Loucy (cell line): ENCODE measurements around the gene ZNF548.

ENCODE experiments used
- H2AFZ ChIP-seq: fragments of 200-600 bp; sonication (generic); 2 replicates; pipeline ENCODE4 v1.6.0; 2016; ENCODE audit warnings: antibody characterized with exemption, mild to moderate bottlenecking, low read length, moderate library complexity
- H3F3A ChIP-seq: fragments of 200-600 bp; 2 replicates; pipeline ENCODE4 v1.6.0; 2016; ENCODE audit warnings: antibody characterized with exemption, low read depth, mild to moderate bottlenecking
- H3K27me3 ChIP-seq: fragments of 200-600 bp; sonication (generic); 2 replicates; pipeline ENCODE4 v1.6.1; 2014; ENCODE audit warnings: low read length, mild to moderate bottlenecking; ENCODE audit not compliant: insufficient read depth, poor library complexity, severe bottlenecking
- H3K36me3 ChIP-seq: fragments of 200-600 bp; sonication (generic); 2 replicates; pipeline ENCODE4 v1.6.1; 2016; ENCODE audit warnings: low read length; ENCODE audit not compliant: insufficient read depth
- H3K4me1 ChIP-seq: fragments of 200-600 bp; sonication (generic); 2 replicates; pipeline ENCODE4 v1.5.1; 2014; ENCODE audit warnings: low read length, mild to moderate bottlenecking; ENCODE audit not compliant: insufficient read depth, poor library complexity, severe bottlenecking
- H3K4me2 ChIP-seq: fragments of 200-600 bp; sonication (generic); 2 replicates; pipeline ENCODE4 v1.6.0; 2014; ENCODE audit warnings: antibody characterized with exemption, low read length, low read depth, mild to moderate bottlenecking; ENCODE audit not compliant: poor library complexity, severe bottlenecking
- H3K4me3 ChIP-seq: fragments of 200-600 bp; sonication (generic); 2 replicates; pipeline ENCODE4 v1.5.1; 2014; ENCODE audit warnings: low read length, mild to moderate bottlenecking, mixed read lengths; ENCODE audit not compliant: poor library complexity, severe bottlenecking
- H3K79me2 ChIP-seq: fragments of 200-600 bp; sonication (generic); 2 replicates; pipeline ENCODE4 v1.6.1; 2014; ENCODE audit warnings: low read length; ENCODE audit not compliant: insufficient read depth
- H3K9ac ChIP-seq: fragments of 200-600 bp; sonication (generic); 2 replicates; pipeline ENCODE4 v1.6.0; 2014; ENCODE audit warnings: mild to moderate bottlenecking, low read depth, low read length, moderate library complexity; ENCODE audit not compliant: poor library complexity, severe bottlenecking
- H3K9me2 ChIP-seq: fragments of 200-600 bp; sonication (generic); replicated peaks from 2 replicates; pipeline ENCODE4 v1.6.1; 2016; ENCODE audit warnings: low read depth, low read length, mixed read lengths
- H3K9me3 ChIP-seq: fragments of 200-600 bp; sonication (generic); 2 replicates; pipeline ENCODE4 v1.6.1; 2014; ENCODE audit warnings: mild to moderate bottlenecking, antibody characterized with exemption, low read length, low read depth; ENCODE audit not compliant: insufficient read depth
- H4K20me1 ChIP-seq: fragments of 200-600 bp; sonication (generic); 2 replicates; pipeline ENCODE4 v1.6.0; 2014; ENCODE audit warnings: antibody characterized with exemption, low read length, mild to moderate bottlenecking; ENCODE audit not compliant: insufficient read depth, poor library complexity, severe bottlenecking
- EZH2phosphoT487 ChIP-seq: fragments of 200-600 bp; IDR thresholded peaks from 2 replicates; pipeline ENCODE4 v1.6.1; 2018; ENCODE audit warnings: antibody characterized with exemption, mild to moderate bottlenecking, moderate library complexity, borderline replicate concordance
- TF ChIP-seq, protein P1 (sequence below): fragments of 200-600 bp; sonication (generic); conservative IDR thresholded peaks from 2 replicates; pipeline ENCODE4 v1.5.1; 2014; ENCODE audit warnings: mild to moderate bottlenecking, antibody characterized with exemption, low read length

Gene ZNF548

DNA sequence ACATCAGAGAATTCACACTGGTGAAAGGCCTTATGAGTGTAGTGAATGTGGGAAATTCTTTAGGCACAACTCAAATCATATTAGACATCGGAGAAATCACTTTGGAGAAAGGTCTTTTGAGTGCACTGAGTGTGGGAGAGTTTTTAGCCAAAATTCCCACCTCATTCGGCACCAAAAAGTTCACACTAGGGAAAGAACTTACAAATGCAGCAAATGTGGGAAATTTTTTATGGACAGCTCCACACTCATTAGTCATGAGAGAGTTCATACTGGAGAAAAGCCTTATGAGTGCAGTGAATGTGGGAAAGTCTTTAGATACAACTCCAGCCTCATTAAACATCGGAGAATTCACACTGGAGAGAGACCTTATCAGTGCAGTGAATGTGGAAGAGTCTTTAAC lies 31.4 kb downstream of the ZNF548 start:
- TF ChIP-seq, protein P1, sequence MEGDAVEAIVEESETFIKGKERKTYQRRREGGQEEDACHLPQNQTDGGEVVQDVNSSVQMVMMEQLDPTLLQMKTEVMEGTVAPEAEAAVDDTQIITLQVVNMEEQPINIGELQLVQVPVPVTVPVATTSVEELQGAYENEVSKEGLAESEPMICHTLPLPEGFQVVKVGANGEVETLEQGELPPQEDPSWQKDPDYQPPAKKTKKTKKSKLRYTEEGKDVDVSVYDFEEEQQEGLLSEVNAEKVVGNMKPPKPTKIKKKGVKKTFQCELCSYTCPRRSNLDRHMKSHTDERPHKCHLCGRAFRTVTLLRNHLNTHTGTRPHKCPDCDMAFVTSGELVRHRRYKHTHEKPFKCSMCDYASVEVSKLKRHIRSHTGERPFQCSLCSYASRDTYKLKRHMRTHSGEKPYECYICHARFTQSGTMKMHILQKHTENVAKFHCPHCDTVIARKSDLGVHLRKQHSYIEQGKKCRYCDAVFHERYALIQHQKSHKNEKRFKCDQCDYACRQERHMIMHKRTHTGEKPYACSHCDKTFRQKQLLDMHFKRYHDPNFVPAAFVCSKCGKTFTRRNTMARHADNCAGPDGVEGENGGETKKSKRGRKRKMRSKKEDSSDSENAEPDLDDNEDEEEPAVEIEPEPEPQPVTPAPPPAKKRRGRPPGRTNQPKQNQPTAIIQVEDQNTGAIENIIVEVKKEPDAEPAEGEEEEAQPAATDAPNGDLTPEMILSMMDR: no peak
- no peak for TF ChIP-seq EZH2phosphoT487
- Histone ChIP-seq H3F3A (no peaks in the 10 kb centered on the region), H3K79me2 (no peaks in the 10 kb centered on the region), H3K4me1 (peaks cover 3% of the 10 kb centered on the region), H2AFZ (no peak overlapping the region), H3K4me2 (no peak overlapping the region), H3K9me3 (no peaks in the 10 kb centered on the region), H3K27me3 (no peaks in the 10 kb centered on the region), H3K36me3 (peaks cover 24% of the 10 kb centered on the region; the same call in 1 of the 2 replicates), H3K9ac (no peak overlapping the region), H3K9me2 (no peaks in the 10 kb centered on the region), H4K20me1 (no peaks in the 10 kb centered on the region), H3K4me3 (no peak overlapping the region)

DNA sequence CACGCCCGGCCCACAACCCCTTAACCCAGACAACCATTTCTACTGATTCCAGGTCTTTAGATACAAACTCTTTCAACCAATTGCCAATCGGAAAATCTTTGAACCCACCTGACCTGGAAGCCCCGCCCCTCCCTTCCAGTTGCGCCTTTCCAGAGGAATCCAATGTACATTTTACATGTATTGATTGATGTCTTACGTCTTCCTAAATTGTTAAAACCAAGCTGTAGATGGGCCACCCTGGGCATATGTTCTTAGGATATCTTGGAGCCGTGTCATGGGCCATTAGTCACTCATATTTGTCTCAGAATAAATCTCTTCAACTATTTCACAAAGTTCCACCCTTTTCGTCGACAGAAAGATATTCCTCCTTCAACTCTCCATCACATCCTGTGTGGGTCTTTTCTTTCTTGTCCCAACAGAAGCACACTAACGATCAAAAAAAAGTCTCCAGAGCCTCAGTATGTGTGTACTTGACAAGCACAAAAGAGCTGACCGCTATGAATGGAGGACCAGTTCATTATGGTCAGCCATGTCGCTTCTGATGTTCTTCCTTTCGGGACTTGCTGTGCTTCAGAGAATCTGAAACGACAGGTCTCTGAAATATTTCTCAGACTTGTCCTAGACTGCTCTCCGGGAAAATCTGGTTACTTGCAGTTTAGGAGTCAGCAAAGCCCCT lies 44.9 kb downstream of the ZNF548 start:
- H3K9me2 ChIP-seq: no peaks in the 10 kb centered on the region
- peaks cover 11% of the 10 kb centered on the region for H4K20me1 ChIP-seq
- no peaks in the 10 kb centered on the region for H3K27me3 ChIP-seq
- peaks cover 38% of the 10 kb centered on the region for H3K79me2 ChIP-seq
- H3K4me3 ChIP-seq: peak overlapping the region; percentile 83
- peak overlapping the region; percentile 83 for H3K4me2 ChIP-seq
- peaks cover 18% of the 10 kb centered on the region for H3K4me1 ChIP-seq
- peak overlapping the region; percentile 95 for H2AFZ ChIP-seq
- no peaks in the 10 kb centered on the region for H3K36me3 ChIP-seq
- peak overlapping the region; percentile 79 for H3K9ac ChIP-seq
- H3K9me3 ChIP-seq: no peaks in the 10 kb centered on the region
- no peaks in the 10 kb centered on the region for H3F3A ChIP-seq
- no peak for TF ChIP-seq EZH2phosphoT487
- TF ChIP-seq, protein P1: no peak

DNA sequence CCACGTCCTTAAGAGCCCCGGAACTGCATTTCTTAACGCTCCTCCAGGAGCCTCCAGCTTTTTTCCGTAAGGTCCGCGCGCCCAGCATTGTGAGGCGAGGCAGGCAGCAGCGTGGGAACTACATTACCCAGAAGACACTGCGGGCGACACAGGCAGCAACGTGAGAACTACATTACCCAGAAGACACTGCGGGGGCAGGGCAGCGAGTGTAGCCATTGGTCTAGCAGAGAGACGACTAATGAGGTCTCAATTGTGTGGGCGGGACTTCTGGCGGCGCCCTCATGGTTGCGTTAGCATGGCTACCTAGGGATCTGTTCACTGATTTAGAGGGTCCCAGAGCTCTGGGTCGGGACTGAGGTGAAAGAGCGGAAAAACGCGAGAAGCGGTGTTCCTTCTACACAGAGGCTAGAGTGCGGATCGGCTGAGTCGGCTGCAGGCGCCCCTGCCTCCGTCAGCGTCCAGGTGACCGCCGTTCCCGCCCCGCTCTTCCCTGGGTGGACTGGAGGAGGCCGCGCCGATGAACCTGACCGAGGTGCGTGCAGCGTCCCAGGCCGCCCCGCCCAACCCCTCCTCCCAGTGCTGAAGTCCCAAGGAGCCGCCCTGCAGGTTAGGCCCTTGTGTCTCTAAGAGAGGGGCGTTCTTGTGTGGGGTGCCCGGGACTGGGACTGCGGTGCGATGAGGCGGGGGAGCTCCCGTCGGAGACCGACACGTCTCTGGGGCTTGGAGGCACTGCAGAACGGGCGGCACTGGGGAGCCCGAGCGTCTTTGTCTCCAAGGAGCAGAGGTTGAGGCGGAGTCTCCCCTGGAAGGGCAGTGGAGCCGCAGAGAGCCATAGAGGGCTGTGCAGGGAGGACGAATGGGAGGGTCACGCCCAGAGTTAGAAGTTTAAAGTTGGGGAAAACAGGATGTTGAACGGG lies 45.7 kb downstream of the ZNF548 start, which contains the start of gene ZNF749:
TSS of gene ZNF749 (plus strand) at position 264 of the 917 bp plus-strand sequence. CDS start at position 518, 254 bp downstream.
- Histone ChIP-seq H3K4me2 (peak within 1 kb of the TSS; percentile 91), H3K9ac (peak within 1 kb of the TSS; percentile 79), H3F3A (no peaks in the 10 kb centered on the region), H4K20me1 (peaks cover 11% of the 10 kb centered on the region), H3K79me2 (peaks cover 46% of the 10 kb centered on the region), H3K27me3 (no peaks in the 10 kb centered on the region), H3K9me2 (no peaks in the 10 kb centered on the region), H3K4me1 (peaks cover 22% of the 10 kb centered on the region), H3K4me3 (peak within 1 kb of the TSS; percentile 83), H2AFZ (peak within 1 kb of the TSS; percentile 95), H3K9me3 (no peaks in the 10 kb centered on the region), H3K36me3 (no peaks in the 10 kb centered on the region)
- TF ChIP-seq EZH2phosphoT487: no peak
- TF ChIP-seq, protein P1: no peak
